ENCODE measurements around the gene MMP3. TPM values are rescaled to one million over a fixed set of nuclear protein-coding genes. Genes with fewer than 3 reads are reported as not detected.

Gene MMP3
- total and polyA plus RNA-seq, 12 donors = not detected

GRCh38 chr11:102868339-102868738, 24.9 kb upstream of the MMP3 start:
- intact Hi-C loops (cut with DNase I) = loop anchor here in 1 of 10 donors (10.0 kb wide), 1 partner anchor 1346 kb away; no protein-coding TSS in a partner anchor
- ATAC-seq = no peak
- Histone ChIP-seq H3K27ac (no peak overlapping the region), H3K36me3 (no peaks in the 10 kb centered on the region), H3K4me1 (no peaks in the 10 kb centered on the region), H3K4me3 (no peak overlapping the region), H3K9me3 (no peaks in the 10 kb centered on the region), H3K27me3 (no peaks in the 10 kb centered on the region)
- DNase-seq = no peak
- no peak for TF ChIP-seq CTCF (IDR thresholded peaks at IDR 0.05)
- WGBS, 2 donors = 65 to 72% methylated on average over 3 of the region's 3 CpGs

GRCh38 chr11:102864724-102865123, 21.3 kb upstream of the MMP3 start:
- H3K27ac ChIP-seq = no peak overlapping the region
- ATAC-seq (no peak), DNase-seq (no peak)
- intact Hi-C loops (cut with DNase I) = loop anchor here in 1 of 10 donors (10.0 kb wide), 1 partner anchor 1350 kb away; no protein-coding TSS in a partner anchor
- no peaks in the 10 kb centered on the region for H3K9me3 ChIP-seq
- no peak for TF ChIP-seq CTCF (IDR thresholded peaks at IDR 0.05)
- no peaks in the 10 kb centered on the region for H3K27me3 ChIP-seq
- no peaks in the 10 kb centered on the region for H3K36me3 ChIP-seq
- H3K4me1 ChIP-seq = no peaks in the 10 kb centered on the region
- H3K4me3 ChIP-seq = no peak overlapping the region
- 94 to 95% methylated on average over 1 of the region's 1 CpG for WGBS, 2 donors

- intact Hi-C loops (cut with DNase I) = no loop called here
These were observed 10.5 kb upstream of the MMP3 start for GRCh38 chr11:102853956-102854355.

GRCh38 chr11:102853055-102853454, 9.6 kb upstream of the MMP3 start:
- Histone ChIP-seq H3K9me3 (no peaks in the 10 kb centered on the region), H3K27ac (no peak overlapping the region), H3K36me3 (no peaks in the 10 kb centered on the region), H3K27me3 (peaks cover 0 to 3% (median 0%) of the 10 kb centered on the region in 7 donors), H3K4me3 (no peak overlapping the region), H3K4me1 (no peaks in the 10 kb centered on the region)
- DNase-seq = no peak
- no peak for ATAC-seq
- TF ChIP-seq CTCF (IDR thresholded peaks at IDR 0.05) = no peak
- intact Hi-C loops (cut with DNase I) = no loop called here
- 81 to 82% methylated on average over 3 of the region's 3 CpGs for WGBS, 2 donors

More at GRCh38 chr11:102853956-102854355, 10.5 kb upstream of the MMP3 start:
- whole genome bisulfite sequencing, 2 donors = 62 to 74% methylated on average over 2 of the region's 2 CpGs
- ATAC-seq (no peak), DNase-seq (no peak)
- no peak for TF ChIP-seq CTCF (IDR thresholded peaks at IDR 0.05)
- no peaks in the 10 kb centered on the region for H3K36me3 ChIP-seq
- H3K27ac ChIP-seq = no peak overlapping the region
- H3K4me1 ChIP-seq = no peaks in the 10 kb centered on the region
- H3K9me3 ChIP-seq = no peaks in the 10 kb centered on the region
- H3K4me3 ChIP-seq = no peak overlapping the region
- peaks cover 0 to 4% (median 0%) of the 10 kb centered on the region in 7 donors for H3K27me3 ChIP-seq

Measured in heart right ventricle (tissue), 16 donors.